ENCODE results near the gene CDKAL1.

DNA sequence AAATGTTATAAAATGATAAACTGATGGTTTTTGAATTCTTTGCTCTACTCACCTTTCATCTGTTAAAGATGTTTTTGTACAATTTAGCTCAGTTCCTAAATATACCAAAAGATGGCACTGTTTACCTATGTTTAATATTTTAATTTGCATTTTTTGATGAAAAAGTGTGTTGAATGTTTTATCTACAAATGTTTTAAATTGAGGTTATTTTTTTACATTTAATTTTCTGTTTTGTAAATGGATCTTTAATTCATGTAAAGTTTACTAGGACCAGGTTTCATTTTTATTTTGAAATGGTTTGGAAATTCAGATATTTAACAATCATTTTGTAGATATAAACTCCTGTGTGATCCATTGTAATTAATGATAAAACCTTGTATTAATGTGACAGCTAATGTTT, 30.0 kb downstream of the CDKAL1 start:
- TF ChIP-seq POLR2A (IDR thresholded peaks at IDR 0.05) (no peak), POLR2AphosphoS5 (IDR thresholded peaks at IDR 0.05) (no peak)
- TF ChIP-seq, protein P1, sequence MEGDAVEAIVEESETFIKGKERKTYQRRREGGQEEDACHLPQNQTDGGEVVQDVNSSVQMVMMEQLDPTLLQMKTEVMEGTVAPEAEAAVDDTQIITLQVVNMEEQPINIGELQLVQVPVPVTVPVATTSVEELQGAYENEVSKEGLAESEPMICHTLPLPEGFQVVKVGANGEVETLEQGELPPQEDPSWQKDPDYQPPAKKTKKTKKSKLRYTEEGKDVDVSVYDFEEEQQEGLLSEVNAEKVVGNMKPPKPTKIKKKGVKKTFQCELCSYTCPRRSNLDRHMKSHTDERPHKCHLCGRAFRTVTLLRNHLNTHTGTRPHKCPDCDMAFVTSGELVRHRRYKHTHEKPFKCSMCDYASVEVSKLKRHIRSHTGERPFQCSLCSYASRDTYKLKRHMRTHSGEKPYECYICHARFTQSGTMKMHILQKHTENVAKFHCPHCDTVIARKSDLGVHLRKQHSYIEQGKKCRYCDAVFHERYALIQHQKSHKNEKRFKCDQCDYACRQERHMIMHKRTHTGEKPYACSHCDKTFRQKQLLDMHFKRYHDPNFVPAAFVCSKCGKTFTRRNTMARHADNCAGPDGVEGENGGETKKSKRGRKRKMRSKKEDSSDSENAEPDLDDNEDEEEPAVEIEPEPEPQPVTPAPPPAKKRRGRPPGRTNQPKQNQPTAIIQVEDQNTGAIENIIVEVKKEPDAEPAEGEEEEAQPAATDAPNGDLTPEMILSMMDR (IDR thresholded peaks at IDR 0.05), result peak in 3 of 4 experiments; percentile 54 to 64 (median 58)

Data from prostate gland (tissue), 2 donors.